Mammary epithelial cell (primary cell): ENCODE results near the gene TMEFF2.

Experiments used
- CTCF ChIP-seq, 2 donors: IDR thresholded peaks in 1 of 2; conservative IDR thresholded peaks in 1 of 2; 2 replicates each; pipeline ENCODE4 v1.5.1; 2011 to 2012; ENCODE audit warnings: inconsistent platforms in 2 of 2, low read length in 2 of 2, mild to moderate bottlenecking in 2 of 2, control low read depth in 1 of 2, low read depth in 1 of 2; ENCODE audit not compliant: insufficient read depth in 1 of 2; ENCODE audit errors: extremely low read depth in 1 of 2
- EZH2 ChIP-seq: IDR thresholded peaks from 2 replicates; pipeline ENCODE4 v1.6.1; 2012; ENCODE audit warnings: low read length, inconsistent platforms, borderline replicate concordance

DNA sequence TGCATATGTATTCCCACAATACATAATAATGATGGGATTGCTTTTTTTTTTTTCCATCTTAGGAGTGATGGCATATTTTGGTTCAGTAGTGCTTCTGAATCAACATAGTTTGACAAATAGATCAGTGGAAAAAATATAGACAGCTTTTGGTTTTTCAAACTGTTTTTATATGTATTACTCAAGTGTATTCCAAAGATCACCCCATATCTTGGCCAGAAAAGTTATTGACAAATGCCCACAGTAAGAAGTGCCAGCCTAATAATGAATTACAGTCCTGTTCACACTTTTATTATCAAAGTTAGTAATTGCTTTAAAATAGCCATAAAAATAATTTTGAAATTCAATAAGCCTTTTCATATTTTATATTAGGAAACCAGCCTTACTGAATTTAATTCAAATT, 95.0 kb downstream of the TMEFF2 start:
- TF ChIP-seq CTCF (conservative IDR thresholded peaks at IDR 0.05 in 1 of 2, IDR thresholded peaks at IDR 0.05 in 1 of 2; ENCODE audit: extremely low read depth in 1 of 2, insufficient read depth in 1 of 2, low read depth in 1 of 2, low read length in 2 of 2) (no peak), EZH2 (no peak)
